Right renal pelvis (tissue), 4 donors: Measurements from ENCODE around the gene IGF2. TPM values are rescaled to one million over a fixed set of nuclear protein-coding genes. Genes with fewer than 3 reads are reported as not detected.

ENCODE experiments used
- DNase-seq, 4 donors: peaks; one replicate each; pipeline ENCODE4 v3.0.0-alpha.2; 2013; ENCODE audit warnings: low read depth in 4 of 4, low spot score in 3 of 4, missing footprints in 1 of 4
- polyA plus RNA-seq, 4 donors: library from polyadenylated mRNA; unstranded; fragments of 120-200 nt; gene quantifications; one replicate each; pipeline ENCODE4 v1.2.1, GENCODE V29; 2013; ENCODE audit not compliant: insufficient read length in 4 of 4

IGF2 gene
- polyA plus RNA-seq, 4 donors: 761 to 994 (median 807) TPM

DNA sequence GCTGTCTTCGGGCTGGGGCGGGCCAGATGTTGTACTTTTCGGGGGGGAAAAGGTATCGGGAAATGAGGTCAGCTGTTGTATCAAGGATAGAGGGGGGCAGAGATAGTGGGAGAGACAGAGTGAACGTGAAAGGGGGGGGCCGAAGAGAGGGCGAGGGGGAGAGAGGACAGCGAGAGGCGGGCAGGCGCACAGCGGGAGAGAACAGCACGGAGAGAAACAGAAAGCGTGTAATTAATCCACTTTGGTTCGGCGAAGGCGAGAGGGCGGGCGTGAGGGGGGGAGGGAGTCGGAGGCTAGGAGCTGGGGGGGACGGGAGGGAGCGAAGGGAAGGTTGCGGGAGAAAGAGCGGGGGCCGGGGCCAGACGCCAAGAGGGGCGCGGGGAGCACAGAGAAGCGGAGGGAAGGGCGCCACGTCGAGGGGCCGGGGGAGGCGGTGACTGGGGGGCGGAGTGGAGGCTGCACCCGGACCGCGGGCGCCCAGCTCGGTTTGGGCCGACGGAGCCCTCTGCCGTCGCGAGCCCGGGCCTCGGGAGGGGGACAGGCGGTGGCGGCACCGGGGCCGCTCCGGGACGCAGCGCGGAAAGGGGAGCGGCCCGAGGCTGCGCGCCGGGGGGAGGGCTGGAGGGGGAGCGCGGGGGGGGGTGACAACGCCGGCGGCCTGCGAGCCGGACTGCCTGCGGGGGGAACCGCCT lies 612 bp downstream of the IGF2 start:
- no peak for DNase-seq

DNA sequence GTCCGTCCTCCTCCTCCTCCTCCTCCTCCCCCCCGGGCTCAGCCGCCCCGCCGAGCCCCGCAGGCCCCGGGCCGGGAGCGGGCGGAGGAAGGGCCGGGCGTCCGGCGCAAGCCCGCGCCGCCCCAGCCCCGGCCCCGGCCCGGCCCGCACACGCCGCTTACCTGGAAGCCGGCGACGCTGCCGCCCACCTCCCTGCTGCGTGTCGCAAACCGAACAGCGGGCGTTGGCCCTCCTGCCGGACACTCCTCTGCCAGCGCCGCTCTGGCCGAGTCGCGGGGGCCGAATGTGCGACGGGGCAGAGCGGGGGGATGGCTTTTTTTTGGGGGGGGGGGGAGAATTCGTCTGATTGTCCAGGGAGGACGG lies 1.1 kb downstream of the IGF2 start:
- DNase-seq: no peak

DNA sequence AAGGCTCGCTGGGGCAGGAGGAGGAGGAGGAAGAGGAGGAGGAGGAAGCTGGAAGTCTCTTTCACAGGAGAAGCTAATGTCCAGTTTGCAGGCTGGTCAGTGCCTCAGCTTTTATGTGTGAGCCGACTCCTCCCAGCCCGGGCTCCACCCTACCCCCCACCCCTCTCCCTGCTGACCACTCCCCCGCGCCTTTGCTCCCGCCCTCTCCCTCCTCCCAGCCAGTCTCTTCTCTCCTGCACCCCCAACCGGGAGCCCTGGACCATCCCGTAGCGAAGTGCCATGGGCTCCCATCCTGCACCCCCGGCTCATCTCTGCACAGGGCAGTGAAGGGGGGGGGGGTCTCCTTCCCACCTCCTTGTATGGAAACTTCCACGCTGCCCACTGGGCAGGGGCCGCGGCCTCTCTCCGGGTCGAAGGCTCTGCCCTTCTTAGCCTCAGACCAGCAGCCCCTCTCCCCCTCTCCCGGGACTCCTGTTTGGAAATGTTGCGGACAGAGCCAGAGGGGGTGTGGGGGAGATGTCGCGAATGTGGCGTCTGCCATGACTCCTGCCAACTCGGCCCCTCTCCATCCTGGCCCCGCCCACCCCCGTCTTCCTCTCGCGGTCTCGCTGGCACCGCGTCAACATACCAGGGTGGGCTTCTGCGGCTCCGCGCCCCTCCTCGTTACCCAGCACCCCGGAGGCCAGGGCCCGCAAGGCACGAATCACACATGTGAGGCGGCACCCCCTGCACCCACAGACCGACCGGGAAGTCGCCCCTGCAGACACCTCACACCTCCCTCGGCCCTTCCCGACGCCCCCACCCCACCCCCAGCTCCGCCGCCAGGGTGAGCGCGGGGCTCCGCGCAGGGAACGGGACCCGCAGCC lies 1.8 kb downstream of the IGF2 start:
- peak; percentile 63 to 79 (median 68) for DNase-seq

DNA sequence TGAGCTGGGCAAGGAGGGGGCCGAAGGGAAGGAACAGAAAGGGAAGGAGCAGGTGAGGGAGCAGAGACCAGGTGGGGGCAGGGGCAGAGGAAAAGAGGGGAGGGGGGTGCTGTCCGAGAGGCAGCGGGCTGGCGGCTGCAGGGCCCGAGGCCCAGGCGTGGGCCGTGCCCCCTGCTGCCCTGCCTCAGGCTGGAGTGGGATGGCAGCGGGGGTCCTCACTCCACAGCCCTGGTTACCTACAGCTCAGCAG lies 2.3 kb downstream of the IGF2 start:
- no peak for DNase-seq

DNA sequence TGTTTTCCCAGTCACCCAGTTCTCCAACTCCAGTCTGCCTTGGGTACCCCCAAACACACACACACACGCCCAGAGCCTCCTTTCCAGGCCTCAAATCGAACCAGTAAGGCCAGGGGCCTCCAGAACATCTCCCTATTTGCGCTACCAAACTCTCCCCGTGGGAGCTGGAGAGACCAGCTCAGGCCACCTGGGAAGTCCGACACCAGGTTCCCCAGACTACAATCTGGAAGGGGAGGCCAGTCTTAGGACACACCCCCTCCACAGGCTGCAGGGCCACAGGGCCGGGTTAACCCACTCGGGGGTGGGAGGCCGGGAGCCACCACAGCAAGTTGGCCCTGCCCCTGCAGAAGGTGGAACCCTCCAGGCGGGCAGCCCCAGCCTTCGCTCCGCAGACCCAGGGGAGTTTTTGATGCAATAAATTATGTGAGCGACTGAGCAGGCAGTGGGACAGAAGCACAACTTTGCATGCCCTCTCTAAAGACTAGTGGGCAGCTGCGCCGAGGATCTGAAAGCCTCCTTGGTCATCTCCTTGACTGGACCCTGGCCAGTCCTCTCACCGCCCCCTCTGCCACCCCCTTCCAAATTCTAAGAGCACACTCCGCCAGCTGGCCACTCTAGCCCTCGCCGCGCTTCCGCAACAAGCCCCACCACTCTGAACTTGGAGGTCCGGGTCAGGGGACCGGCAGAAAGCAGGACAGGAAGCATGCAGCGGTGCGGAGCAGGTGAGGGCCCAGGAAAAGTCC lies 2.8 kb downstream of the IGF2 start:
- DNase-seq: no peak

DNA sequence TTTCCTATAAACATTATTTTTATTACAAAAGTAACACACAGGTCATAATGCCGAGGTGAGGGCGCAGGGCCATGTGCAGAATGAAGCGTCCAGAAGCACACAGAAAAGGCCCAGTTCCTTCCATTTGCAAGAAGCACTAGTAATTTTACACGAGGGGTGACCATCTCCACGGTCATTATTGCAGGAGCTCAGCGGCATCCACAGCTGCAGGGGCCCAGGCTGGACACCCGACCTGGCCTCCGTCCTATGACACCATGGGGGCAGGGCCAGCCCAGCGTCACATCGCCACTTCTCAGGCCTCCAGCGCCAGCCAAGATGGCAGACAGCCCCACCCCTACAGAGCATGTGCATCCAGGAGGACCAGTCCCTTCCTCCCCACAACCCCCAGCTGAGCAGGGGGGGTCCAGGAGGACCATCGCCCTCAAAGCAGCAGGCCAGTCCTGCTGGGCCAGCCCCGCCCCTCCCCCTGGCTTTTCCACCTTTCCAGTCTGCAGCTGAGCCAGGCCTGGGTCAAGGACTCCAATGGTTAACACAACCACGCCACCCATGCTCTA lies 3.5 kb downstream of the IGF2 start:
- DNase-seq: no peak

DNA sequence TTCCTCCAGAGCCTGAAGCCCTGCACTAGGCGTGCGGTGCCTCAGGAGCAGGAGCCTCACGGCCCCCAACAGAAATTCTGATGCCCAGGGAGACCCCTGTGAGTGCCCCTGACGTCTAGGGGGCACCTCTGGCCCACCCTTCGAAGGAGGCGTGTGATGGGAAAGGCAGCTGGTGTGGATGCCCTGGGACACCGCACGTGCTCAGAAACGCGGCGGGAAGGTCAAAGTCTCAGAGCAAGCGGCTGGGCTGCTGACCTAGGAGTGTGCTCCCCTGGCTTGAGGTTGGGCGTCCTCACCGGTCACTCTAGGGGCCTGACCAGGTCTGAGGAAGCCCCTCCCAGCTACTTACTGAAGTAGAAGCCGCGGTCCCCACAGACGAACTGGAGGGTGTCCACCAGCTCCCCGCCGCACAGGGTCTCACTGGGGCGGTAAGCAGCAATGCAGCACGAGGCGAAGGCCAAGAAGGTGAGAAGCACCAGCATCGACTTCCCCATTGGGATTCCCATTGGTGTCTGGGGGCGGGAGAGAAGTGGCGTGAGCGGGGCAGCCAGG lies 4.1 kb downstream of the IGF2 start:
- DNase-seq: no peak

DNA sequence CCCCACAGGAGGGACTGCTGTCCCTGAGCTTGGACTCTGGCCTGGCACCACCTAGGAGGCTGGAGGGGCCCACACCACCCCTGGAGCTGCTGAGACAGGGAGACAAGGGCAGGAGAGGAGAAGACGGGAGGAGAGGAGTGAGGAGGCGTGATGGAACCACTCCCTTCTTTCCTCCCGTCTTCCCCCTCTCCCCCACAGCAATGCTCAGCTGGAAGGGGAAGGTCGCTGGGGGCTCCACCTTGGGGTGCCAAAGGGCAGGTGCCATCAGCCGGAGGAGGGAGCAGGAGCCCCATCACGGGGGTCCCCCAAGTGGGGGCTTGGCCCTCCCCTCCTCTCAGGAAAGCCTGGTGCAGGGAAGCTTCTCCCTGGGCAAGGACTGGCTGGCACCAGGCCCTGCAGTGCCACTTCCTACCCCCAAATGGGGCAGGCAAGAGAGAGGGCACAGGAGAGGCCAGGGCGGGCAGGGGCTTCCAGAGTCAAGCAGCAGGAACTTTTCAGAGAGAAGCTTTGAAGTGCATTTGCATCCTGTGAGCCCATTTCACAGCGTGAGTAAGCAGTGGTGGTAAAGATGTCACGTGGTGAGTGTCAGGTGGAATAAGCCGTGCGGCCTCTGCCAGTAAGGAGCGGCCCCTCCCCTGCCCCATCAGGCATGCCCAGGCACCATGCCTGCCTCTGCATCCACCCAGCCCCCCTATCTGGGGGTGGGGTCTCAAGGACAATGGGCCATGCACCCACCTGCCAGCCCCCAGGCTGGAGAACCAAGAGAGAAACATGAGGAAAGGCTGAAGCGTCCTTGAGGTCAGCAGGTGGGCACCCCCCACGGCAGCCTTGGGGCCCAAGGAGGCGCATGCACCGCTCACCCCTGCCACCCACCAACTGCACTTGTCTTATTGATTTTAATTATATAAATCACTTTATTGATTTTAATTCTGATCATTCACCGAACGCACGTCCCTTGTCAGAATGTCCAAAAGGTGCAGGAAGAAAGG lies 4.9 kb downstream of the IGF2 start:
- DNase-seq: no peak

DNA sequence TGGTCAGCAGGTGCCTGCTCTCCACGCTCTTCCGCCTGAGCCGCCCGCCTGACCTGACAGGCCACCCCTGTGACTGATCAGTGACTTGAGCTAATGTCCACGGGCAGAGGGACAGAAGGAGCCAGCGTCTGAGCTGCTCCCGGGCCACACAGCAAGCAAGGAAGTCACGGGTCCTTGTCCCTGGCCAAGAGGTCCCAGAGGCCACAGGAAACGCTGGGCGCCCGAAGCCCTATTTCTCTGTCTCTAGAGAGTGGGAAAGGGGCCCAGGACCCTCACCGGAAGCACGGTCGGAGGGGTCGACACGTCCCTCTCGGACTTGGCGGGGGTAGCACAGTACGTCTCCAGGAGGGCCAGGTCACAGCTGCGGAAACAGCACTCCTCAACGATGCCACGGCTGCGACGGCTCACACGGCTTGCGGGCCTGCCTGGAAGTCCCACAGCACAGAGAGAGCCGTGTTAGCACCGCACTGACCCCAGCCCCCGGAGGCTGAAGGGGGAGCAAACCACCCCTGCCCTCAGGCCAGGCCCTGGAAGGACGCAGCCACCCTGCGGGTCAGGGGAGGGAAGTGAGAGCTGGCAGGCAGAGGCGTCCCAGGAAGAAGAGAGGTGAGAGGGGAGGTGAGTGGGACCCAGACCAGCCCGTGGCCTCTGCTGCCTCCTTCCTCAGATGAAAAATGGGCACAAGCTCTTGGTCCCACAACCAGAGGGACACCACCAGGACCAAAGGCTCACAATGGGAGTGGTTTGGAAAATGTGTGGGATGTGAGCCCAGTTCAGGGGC lies 5.8 kb downstream of the IGF2 start:
- DNase-seq: no peak

DNA sequence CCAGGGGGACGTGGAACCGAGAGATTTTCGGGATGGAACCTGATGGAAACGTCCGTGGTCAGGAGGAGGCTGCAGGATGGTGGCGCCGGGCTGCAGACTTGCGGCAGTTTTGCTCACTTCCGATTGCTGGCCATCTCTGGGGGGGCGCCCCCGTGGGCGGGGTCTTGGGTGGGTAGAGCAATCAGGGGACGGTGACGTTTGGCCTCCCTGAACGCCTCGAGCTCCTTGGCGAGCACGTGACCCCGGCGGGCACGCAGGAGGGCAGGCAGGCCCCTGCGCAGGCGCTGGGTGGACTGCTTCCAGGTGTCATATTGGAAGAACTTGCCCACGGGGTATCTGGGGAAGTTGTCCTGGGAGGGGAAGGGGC lies 6.3 kb downstream of the IGF2 start:
- DNase-seq: no peak

DNA sequence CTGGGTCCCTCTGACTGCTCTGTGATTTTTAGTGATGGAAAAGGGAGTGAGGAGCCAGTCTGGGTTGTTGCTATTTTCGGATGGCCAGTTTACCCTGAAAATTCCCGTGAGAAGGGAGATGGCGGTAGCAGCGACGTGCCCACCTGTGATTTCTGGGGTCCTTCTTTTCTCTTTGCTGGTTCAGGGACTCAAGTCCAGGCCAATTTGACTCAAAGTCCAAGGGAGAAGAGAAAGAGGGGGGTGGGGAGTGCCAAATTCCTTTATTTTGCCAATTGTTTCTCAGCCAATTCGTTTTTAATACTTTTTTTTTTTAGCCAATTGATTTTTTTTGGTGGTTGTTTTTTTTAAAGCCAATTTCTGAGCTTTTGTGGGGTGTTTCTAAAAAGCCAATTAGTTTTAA lies 6.9 kb downstream of the IGF2 start:
- DNase-seq: no peak

DNA sequence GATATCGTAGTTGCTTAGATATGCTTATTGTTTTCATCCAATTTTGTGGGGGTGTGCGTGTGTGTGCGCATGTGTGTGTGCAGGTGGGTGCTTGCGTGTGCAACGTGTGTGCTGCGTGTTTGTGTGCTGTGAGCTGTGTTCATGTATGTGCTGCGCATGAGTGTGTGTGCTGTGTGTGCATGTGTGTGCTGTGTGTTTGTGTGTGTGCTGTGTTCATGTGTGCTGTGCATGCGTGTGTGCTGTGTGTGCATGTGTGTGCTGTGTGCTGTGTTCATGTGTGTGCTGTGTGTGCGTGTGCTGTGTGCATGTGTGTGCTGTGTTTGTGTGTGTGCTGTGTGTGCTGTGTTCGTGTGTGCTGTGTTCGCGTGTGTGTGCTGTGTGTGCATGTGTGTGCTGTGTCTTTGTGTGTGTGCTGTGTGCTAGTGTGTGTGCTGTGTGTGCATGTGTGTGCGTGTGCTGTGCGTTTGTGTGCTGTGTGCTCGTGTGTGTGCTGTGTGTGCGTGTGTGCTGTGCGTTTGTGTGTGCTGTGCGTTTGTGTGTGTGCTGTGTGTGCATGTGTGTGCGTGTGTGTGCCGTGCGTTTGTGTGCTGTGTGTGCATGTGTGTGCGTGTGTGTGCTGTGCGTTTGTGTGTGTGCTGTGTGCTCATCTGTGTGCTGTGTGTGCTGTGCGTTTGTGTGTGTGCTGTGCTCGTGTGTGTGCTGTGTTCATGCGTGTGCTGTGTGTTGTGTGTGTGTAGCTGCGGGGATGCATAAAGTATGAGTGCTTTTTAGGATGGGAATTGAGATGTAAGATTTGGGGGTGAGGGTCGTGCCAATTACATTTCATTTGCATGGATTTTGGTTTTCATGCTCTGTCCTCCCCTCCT lies 7.6 kb downstream of the IGF2 start:
- no peak for DNase-seq

DNA sequence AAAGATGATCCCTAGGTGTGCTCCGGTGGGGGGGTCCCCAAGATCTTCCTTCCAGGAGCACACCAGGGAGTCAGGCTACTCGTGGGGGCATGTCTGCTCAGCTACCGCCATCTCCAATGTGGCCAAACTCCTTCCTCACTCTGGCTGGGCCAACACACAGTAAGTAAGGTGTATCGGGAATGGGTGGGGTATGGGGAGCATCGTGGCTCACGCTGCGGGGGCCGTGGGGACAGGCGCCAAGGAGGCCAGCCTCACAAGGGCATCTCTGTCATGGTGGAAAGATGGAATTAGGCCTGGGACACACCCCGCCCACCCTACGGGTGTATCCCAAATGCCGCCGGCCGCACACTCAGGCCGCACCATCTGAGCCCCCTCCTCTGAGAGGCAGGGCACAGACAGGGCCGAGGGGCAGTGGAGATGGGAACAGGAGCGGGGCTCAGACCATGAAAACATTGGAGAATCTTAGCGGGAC lies 8.3 kb downstream of the IGF2 start:
- no peak for DNase-seq

DNA sequence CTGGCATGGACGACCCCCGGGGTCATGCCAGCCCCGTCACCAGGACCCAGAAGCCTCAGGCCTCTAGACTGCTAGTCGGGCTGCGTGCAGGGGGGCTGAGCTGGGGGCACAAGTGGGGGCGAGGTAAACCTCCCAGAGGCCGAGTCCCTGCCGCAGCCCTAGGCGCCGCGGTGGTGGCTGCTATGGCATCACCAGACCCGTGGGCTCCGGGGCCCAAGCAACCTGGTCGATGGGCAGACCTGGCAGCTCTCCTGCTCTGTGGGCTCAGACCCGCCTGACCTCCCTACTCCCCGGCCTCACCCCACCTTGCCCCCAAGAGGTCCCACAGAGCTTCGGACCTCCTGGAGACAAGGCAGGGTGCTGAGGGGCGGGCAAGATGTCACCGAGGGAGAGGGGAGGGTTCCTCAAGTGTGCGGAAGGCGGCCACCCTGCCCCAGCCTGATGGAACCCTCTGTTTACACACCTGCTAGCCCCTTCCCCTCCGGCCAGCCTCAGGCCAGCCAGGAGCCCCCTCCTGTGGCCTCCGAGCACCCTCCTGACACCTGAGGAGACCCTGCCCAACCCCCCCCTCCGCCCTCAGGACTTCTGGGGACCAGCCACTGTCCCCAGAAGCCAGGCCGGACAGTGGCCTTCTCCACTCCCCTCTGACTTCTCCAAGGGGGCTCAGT lies 9.4 kb downstream of the IGF2 start:
- no peak for DNase-seq

DNA sequence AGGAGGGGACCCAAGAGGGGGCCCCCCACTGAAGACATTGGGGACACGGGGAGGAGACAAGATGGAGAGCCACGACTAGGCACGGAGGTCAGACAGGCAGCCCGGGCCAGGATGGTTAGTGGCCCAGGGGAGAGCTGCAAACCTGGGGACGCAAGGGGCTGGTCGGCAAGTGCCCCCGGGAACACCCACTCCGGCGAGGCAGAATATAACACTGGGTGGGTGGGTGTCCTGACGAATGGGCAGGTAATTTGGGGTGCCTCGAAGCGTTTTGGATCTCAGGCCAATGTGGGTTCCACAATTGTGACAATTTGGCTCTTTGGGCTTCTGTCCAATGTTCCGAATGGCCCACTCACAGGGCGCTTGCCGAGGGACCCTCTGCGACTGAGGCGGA lies 9.9 kb downstream of the IGF2 start:
- no peak for DNase-seq

DNA sequence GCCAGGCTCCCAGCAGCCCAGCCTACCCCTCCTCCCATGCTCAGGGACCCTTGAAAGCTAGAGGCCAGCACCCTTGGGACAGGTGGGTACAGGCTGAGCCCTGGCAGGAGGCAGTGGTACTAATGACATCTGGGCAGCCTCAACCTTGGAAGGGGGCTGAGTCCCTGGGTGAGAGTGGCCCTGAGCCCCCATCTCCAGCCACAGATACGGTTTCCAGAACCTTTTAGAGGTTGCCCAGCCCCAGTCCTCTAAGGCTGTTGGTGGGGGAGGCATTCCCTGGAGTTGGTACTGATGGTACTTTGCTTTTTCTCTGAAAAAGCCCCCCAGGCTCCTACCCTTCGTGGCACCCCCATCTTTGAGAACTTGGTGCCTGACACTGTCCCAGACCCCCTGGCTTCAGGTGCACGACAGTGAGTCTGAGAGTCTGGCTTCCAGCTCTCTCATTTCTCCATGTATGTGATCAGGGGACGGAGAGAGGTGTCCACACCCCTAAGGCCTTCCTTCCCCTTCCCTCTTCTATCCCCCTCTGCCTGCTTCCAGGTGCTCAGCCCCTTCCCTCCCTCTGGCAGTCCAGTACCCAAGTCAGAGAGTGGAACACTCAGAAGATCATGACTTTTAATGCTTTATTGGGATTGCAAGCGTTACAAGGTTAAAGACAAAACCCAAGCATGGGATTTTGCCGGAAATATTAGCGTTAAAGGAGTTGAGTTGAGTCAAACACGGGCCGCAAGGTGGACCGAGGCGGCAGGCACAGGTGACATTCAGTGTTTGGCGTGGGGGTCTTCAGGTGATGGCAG lies 10.5 kb downstream of the IGF2 start:
- DNase-seq: no peak

DNA sequence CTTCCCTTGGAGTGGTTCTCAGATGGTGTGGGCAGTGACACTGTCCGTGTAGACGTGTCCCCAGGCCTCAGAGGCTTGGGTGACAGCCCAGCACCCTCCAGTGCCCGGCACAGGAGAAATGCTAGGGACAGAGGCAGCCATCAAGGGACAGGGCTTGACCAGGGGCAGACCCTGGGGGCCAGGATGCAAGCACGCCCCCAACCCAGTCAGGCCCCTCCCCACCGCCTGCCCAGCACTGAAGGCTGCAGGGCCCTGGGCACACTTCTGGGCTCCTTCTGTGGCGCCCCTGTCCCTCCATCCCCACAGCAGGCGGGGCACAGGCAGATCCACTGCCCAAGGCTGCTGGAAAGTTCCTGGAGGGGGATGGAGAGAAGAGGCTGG lies 11.1 kb downstream of the IGF2 start:
- no peak for DNase-seq
